Neural cell (in vitro differentiated cells): ENCODE results near the gene RSRC1.
A peak's percentile ranks its signal among the peaks of the same experiment; 100 is the strongest.

ENCODE experiments used
- EP300 ChIP-seq: fragments of 450-650 bp; conservative IDR thresholded peaks from 2 replicates; pipeline ENCODE4 v1.6.1; 2014; ENCODE audit warnings: antibody characterized with exemption, mild to moderate bottlenecking, moderate library complexity; ENCODE audit not compliant: poor library complexity, severe bottlenecking
- EZH2 ChIP-seq: fragments of 200-600, 300-800 bp; shearing (Covaris generic), sonication (generic); IDR thresholded peaks from 2 replicates; pipeline ENCODE4 v1.6.1; 2014; ENCODE audit warnings: antibody characterized with exemption, low read length, borderline replicate concordance, mild to moderate bottlenecking; ENCODE audit not compliant: insufficient read depth, poor library complexity, severe bottlenecking
- MXI1 ChIP-seq: fragments of 450-650 bp; conservative IDR thresholded peaks from 2 replicates; pipeline ENCODE4 v1.6.1; 2014; ENCODE audit warnings: antibody characterized with exemption, mild to moderate bottlenecking; ENCODE audit not compliant: poor library complexity, severe bottlenecking
- POLR2AphosphoS5 ChIP-seq: IDR thresholded peaks from 2 replicates; pipeline ENCODE4 v1.6.1; 2012
- RAD21 ChIP-seq: fragments of 450-650 bp; conservative IDR thresholded peaks from 2 replicates; pipeline ENCODE4 v1.6.1; 2014; ENCODE audit warnings: antibody characterized with exemption, mild to moderate bottlenecking, moderate library complexity
- SMC3 ChIP-seq: fragments of 450-650 bp; conservative IDR thresholded peaks from 2 replicates; pipeline ENCODE4 v1.6.1; 2014; ENCODE audit warnings: antibody characterized with exemption, mild to moderate bottlenecking, moderate library complexity; ENCODE audit not compliant: poor library complexity
- TAF1 ChIP-seq: IDR thresholded peaks from 2 replicates; pipeline ENCODE4 v1.6.1; 2012; ENCODE audit warnings: low read depth
- TF ChIP-seq, protein P1 (sequence below): fragments of 450-650 bp; IDR thresholded peaks from 2 replicates; pipeline ENCODE4 v1.5.1; 2014; ENCODE audit warnings: antibody characterized with exemption, mild to moderate bottlenecking, moderate library complexity; ENCODE audit not compliant: poor library complexity, severe bottlenecking
- TF ChIP-seq, protein P2 (sequence below): IDR thresholded peaks from 2 replicates; pipeline ENCODE4 v1.6.1; 2012; ENCODE audit warnings: borderline replicate concordance

DNA sequence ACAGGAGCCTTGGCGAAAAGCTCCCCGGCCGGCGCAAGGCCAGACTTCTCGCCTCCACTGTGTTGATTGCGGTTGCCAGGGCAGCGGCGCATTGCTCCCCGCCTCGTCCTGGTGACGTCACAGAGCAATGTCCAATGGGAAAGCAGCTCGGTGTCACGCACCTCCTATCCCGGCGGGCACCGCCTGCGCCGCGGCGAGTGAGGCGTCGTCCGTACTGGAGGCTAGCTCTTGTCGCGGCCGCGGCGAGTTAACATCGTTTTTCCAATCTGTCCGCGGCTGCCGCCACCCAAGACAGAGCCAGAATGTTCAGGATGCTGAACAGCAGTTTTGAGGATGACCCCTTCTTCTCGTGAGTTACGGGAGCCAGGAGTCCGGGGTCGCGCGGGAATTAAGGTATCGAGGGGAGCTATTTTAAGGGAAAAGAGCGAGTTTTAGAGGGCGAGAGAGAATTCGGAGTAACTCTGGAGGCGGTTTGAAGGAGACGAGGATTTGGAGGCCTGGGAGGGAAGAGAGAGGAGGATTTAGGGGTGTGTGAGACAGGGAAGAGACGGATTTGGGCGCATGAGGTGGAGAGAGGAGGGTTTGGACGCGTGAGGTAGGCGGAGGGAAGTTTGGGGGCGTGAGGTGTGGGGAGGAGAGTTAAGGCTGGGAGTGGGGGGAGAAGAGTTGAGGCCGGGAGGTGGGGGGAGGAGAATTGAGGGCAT, 461.3 kb downstream of the RSRC1 start, which contains the start of gene MLF1:
- TF ChIP-seq, protein P1, sequence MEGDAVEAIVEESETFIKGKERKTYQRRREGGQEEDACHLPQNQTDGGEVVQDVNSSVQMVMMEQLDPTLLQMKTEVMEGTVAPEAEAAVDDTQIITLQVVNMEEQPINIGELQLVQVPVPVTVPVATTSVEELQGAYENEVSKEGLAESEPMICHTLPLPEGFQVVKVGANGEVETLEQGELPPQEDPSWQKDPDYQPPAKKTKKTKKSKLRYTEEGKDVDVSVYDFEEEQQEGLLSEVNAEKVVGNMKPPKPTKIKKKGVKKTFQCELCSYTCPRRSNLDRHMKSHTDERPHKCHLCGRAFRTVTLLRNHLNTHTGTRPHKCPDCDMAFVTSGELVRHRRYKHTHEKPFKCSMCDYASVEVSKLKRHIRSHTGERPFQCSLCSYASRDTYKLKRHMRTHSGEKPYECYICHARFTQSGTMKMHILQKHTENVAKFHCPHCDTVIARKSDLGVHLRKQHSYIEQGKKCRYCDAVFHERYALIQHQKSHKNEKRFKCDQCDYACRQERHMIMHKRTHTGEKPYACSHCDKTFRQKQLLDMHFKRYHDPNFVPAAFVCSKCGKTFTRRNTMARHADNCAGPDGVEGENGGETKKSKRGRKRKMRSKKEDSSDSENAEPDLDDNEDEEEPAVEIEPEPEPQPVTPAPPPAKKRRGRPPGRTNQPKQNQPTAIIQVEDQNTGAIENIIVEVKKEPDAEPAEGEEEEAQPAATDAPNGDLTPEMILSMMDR, result peak; percentile 21
- TF ChIP-seq TAF1 (peak; percentile 73), POLR2AphosphoS5 (peak; percentile 94), EZH2 (no peak), SMC3 (peak; percentile 53), EP300 (peak; percentile 85), RAD21 (peak; percentile 47), MXI1 (peak; percentile 74)
- TF ChIP-seq, protein P2, sequence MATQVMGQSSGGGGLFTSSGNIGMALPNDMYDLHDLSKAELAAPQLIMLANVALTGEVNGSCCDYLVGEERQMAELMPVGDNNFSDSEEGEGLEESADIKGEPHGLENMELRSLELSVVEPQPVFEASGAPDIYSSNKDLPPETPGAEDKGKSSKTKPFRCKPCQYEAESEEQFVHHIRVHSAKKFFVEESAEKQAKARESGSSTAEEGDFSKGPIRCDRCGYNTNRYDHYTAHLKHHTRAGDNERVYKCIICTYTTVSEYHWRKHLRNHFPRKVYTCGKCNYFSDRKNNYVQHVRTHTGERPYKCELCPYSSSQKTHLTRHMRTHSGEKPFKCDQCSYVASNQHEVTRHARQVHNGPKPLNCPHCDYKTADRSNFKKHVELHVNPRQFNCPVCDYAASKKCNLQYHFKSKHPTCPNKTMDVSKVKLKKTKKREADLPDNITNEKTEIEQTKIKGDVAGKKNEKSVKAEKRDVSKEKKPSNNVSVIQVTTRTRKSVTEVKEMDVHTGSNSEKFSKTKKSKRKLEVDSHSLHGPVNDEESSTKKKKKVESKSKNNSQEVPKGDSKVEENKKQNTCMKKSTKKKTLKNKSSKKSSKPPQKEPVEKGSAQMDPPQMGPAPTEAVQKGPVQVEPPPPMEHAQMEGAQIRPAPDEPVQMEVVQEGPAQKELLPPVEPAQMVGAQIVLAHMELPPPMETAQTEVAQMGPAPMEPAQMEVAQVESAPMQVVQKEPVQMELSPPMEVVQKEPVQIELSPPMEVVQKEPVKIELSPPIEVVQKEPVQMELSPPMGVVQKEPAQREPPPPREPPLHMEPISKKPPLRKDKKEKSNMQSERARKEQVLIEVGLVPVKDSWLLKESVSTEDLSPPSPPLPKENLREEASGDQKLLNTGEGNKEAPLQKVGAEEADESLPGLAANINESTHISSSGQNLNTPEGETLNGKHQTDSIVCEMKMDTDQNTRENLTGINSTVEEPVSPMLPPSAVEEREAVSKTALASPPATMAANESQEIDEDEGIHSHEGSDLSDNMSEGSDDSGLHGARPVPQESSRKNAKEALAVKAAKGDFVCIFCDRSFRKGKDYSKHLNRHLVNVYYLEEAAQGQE, result peak; percentile 39
